ENCODE measurements around the gene MYG1. TPM values are rescaled to one million over a fixed set of nuclear protein-coding genes. Genes with fewer than 3 reads are reported as not detected.

The MYG1 gene
- total and polyA plus RNA-seq, 2 experiments from 2014 or later: 25.5 to 35.9 TPM

DNA sequence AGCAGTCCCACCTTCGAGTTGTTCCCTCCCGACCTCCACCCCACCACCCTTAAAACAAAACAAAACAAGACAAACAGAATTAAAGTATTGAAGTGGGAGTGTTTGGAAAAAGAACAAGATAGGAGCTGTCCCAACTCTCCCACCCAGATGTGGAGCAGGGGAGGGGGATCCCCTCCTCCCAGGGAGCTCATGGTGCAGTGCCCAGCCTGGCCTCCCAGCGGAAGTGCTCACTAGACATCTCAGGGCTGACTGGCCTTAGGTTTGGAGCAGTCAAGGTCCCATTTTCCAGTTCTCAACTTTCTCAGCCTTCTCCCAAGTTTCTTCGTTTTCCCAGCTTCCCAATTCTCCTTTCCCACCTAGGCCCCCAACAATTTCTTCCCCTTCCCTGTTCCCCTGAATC is 33.8 kb downstream of the MYG1 start:
- no peaks in the 10 kb centered on the region for H4K20me1 ChIP-seq (ENCODE audit: insufficient read depth, poor library complexity, severe bottlenecking)
- H3K9me2 ChIP-seq (replicated peaks; ENCODE audit: insufficient read depth): no peaks in the 10 kb centered on the region
- H3K36me3 ChIP-seq (replicated peaks; ENCODE audit: insufficient read depth, low read depth): no peaks in the 10 kb centered on the region
- H3K9me3 ChIP-seq (ENCODE audit: low read depth): no peaks in the 10 kb centered on the region
- DNase-seq (ENCODE audit: low spot score): no peak
- H3K4me2 ChIP-seq: no peak overlapping the region
- peaks cover 6% of the 10 kb centered on the region for H3K4me1 ChIP-seq (ENCODE audit: insufficient read depth)
- no peaks in the 10 kb centered on the region for H3K79me2 ChIP-seq
- no peak overlapping the region for H2AFZ ChIP-seq
- WGBS (ENCODE audit: low lambda C conversion rate, missing lambda C conversion rate): 85% methylated on average over 4 of the region's 4 CpGs
- no peak overlapping the region for H3K27ac ChIP-seq
- TF ChIP-seq CTCF (IDR thresholded peaks at IDR 0.05; ENCODE audit: poor library complexity) (no peak), EZH2phosphoT487 (IDR thresholded peaks at IDR 0.05; ENCODE audit: low read depth, severe bottlenecking, unreplicated experiment) (no peak), EZH2 (IDR thresholded peaks at IDR 0.05; ENCODE audit: borderline replicate concordance) (no peak)
- H3K27me3 ChIP-seq: peaks cover 2% of the 10 kb centered on the region
- H3K4me3 ChIP-seq: no peak overlapping the region

GRCh38 chr12:53333845-53334244 is 34.4 kb downstream of the MYG1 start:
- no peaks in the 10 kb centered on the region for H3K9me3 ChIP-seq (ENCODE audit: low read depth)
- H3K4me1 ChIP-seq (ENCODE audit: insufficient read depth): peaks cover 8% of the 10 kb centered on the region
- no peak overlapping the region for H3K4me3 ChIP-seq
- H3K79me2 ChIP-seq: no peaks in the 10 kb centered on the region
- H3K36me3 ChIP-seq (replicated peaks; ENCODE audit: insufficient read depth, low read depth): no peaks in the 10 kb centered on the region
- no peak overlapping the region for H3K4me2 ChIP-seq
- no peaks in the 10 kb centered on the region for H4K20me1 ChIP-seq (ENCODE audit: insufficient read depth, poor library complexity, severe bottlenecking)
- H3K9me2 ChIP-seq (replicated peaks; ENCODE audit: insufficient read depth): no peaks in the 10 kb centered on the region
- TF ChIP-seq EZH2phosphoT487 (IDR thresholded peaks at IDR 0.05; ENCODE audit: low read depth, severe bottlenecking, unreplicated experiment): no peak
- no peak for TF ChIP-seq CTCF (IDR thresholded peaks at IDR 0.05; ENCODE audit: poor library complexity)
- TF ChIP-seq EZH2 (IDR thresholded peaks at IDR 0.05; ENCODE audit: borderline replicate concordance): no peak
- peaks cover 3% of the 10 kb centered on the region for H3K27me3 ChIP-seq
- H2AFZ ChIP-seq: no peak overlapping the region
- DNase-seq (ENCODE audit: low spot score): no peak
- H3K27ac ChIP-seq: no peak overlapping the region
- WGBS (ENCODE audit: low lambda C conversion rate, missing lambda C conversion rate): 80% methylated on average over 7 of the region's 7 CpGs

- 82% methylated on average over 7 of the region's 8 CpGs for WGBS (ENCODE audit: low lambda C conversion rate, missing lambda C conversion rate)
Measured at GRCh38 chr12:53334822-53335221, 35.3 kb downstream of the MYG1 start.

More at GRCh38 chr12:53334822-53335221, 35.3 kb downstream of the MYG1 start:
- peaks cover 3% of the 10 kb centered on the region for H3K27me3 ChIP-seq
- no peaks in the 10 kb centered on the region for H4K20me1 ChIP-seq (ENCODE audit: insufficient read depth, poor library complexity, severe bottlenecking)
- no peaks in the 10 kb centered on the region for H3K36me3 ChIP-seq (replicated peaks; ENCODE audit: insufficient read depth, low read depth)
- no peak for TF ChIP-seq CTCF (IDR thresholded peaks at IDR 0.05; ENCODE audit: poor library complexity)
- no peak for TF ChIP-seq EZH2phosphoT487 (IDR thresholded peaks at IDR 0.05; ENCODE audit: low read depth, severe bottlenecking, unreplicated experiment)
- no peak for TF ChIP-seq EZH2 (IDR thresholded peaks at IDR 0.05; ENCODE audit: borderline replicate concordance)
- no peak for DNase-seq (ENCODE audit: low spot score)
- no peak overlapping the region for H3K4me2 ChIP-seq
- no peaks in the 10 kb centered on the region for H3K9me3 ChIP-seq (ENCODE audit: low read depth)
- H3K79me2 ChIP-seq: no peaks in the 10 kb centered on the region
- no peak overlapping the region for H2AFZ ChIP-seq
- peaks cover 8% of the 10 kb centered on the region for H3K4me1 ChIP-seq (ENCODE audit: insufficient read depth)
- H3K27ac ChIP-seq: no peak overlapping the region
- H3K9me2 ChIP-seq (replicated peaks; ENCODE audit: insufficient read depth): no peaks in the 10 kb centered on the region
- H3K4me3 ChIP-seq: no peak overlapping the region
